Measurements from ENCODE around the gene C6orf163.
"Not testable (repeated sequence)": the region's sequence is repeated elsewhere in the genome, so short reads cannot be mapped to it uniquely, and the experiment has no call there.

Gene C6orf163

DNA sequence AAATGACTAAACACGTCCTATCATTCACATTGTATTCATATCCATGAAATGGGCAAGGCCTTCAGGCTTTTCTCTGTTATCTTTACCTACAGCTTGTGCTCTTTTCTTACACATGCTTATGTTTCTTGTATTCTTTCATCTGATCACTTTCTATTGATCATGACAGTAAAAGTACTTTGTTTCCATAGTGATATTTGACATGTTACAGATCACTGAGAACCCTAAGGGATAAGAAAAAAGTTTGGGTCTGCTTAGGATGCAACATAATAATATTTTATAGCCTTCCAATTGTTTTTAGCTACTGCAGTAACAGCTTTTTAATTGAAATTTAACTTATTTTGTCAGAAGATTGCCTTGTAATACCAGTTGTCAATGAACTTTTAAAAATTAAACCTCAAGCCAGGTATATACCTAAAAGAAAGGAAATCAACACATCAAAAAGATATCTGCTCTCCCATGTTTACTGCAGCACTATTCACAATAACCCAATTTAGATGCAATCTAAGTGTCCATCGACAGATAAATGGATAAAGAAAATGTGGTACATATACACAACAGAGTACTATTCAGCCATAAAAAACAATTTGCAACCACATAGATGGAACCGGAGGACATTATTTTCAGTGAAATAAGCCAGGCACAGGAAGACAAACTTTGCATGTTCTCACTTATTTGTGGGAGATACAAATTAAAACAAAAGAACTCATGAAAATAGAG is 25.2 kb upstream of the C6orf163 start:
- no peak for DNase-seq
- no peak overlapping the region for H3K4me3 ChIP-seq
- intact Hi-C loops (cut with DNase I; ENCODE audit: low total_unique reads): loop anchor here (10.0 kb wide), 1 partner anchor 155 kb away; the partner anchor contains the start of gene SLC35A1
- H3K36me3 ChIP-seq: no peaks in the 10 kb centered on the region
- TF ChIP-seq, protein P1, sequence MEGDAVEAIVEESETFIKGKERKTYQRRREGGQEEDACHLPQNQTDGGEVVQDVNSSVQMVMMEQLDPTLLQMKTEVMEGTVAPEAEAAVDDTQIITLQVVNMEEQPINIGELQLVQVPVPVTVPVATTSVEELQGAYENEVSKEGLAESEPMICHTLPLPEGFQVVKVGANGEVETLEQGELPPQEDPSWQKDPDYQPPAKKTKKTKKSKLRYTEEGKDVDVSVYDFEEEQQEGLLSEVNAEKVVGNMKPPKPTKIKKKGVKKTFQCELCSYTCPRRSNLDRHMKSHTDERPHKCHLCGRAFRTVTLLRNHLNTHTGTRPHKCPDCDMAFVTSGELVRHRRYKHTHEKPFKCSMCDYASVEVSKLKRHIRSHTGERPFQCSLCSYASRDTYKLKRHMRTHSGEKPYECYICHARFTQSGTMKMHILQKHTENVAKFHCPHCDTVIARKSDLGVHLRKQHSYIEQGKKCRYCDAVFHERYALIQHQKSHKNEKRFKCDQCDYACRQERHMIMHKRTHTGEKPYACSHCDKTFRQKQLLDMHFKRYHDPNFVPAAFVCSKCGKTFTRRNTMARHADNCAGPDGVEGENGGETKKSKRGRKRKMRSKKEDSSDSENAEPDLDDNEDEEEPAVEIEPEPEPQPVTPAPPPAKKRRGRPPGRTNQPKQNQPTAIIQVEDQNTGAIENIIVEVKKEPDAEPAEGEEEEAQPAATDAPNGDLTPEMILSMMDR (IDR thresholded peaks at IDR 0.05): no peak
- no peaks in the 10 kb centered on the region for H3K9me3 ChIP-seq
- H3K27ac ChIP-seq: no peak overlapping the region
- peaks cover 0 to 11% (median 2%) of the 10 kb centered on the region in 4 donors for H3K4me1 ChIP-seq
- H3K27me3 ChIP-seq: no peaks in the 10 kb centered on the region

DNA sequence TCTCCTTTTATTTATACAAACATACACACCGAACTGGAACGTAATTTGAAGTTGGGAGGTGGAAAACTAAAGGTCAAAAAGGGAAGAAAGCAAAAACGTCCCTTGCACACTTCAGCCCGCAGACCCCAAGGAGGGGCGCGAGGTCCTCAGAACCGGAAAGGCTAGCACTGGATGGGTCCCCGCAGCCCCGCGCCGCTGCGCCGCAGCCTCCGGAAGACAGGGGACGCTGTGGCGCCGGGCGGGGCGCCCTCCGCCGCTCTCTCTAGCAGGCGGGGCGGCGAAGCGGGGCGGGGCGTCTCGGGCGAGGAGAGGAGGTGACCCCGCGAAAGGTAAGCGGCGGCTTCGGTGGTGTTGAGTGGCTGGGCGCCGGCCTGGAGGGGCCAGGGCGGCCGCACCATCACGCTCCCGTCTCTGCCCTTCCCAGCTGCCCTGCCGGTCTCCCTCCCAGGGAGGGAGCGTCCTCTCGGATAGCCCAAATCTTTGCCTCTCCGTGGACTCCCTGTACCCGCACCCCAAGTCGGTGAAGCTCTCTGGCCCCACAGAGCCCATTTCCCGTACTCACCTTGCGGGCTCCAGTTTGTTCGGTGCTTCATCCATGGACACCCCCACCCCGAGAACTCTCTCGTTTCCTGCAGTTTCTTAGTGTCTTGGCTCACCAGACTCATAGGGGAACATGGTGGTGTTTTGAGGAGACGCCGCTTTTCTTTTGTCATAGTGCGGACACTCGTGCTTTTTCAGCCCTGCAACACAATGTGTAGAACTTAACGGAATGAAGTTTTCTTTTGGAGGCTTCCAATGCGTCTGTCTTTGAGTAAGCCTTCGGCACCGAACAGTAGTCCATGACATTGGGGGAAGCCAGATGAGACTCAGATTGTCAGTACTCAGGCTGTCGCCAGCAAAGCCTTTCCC is 22.1 kb upstream of the C6orf163 start, which contains the start of gene SMIM8:
Gene SMIM8, plus strand, starts transcription at position 285 of the 909 bp plus-strand sequence. CDS start 14,444 bp downstream, outside the sequence.
- Histone ChIP-seq H3K27me3 (no peaks in the 10 kb centered on the region), H3K9me3 (no peaks in the 10 kb centered on the region), H3K4me3 (peak within 1 kb of the TSS; percentile 74 to 82), H3K36me3 (no peaks in the 10 kb centered on the region), H3K4me1 (peaks cover 0 to 11% (median 2%) of the 10 kb centered on the region in 4 donors), H3K27ac (peak within 1 kb of the TSS; percentile 73 to 83)
- DNase-seq: peak; percentile 81 to 87
- intact Hi-C loops (cut with DNase I; ENCODE audit: low total_unique reads): no loop called here
- TF ChIP-seq, protein P1 (IDR thresholded peaks at IDR 0.05): peak; percentile 89 to 99

DNA sequence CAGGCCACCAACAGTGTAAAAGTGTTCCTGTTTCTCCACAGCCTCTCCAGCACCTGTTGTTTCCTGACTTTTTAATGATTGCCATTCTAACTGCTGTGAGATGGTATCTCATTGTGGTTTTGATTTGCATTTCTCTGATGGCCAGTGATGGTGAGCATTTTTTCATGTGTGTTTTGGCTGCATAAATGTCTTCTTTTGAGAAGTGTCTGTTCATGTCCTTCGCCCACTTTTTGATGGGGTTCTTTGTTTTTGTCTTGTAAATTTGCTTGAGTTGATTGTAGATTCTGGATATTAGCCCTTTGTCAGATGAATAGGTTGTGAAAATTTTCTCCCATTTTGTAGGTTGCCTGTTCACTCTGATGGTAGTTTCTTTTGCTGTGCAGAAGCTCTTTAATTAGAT is 20.7 kb upstream of the C6orf163 start:
- peaks cover 0 to 11% (median 2%) of the 10 kb centered on the region in 4 donors for H3K4me1 ChIP-seq
- H3K9me3 ChIP-seq; DNase-seq; intact Hi-C loops (cut with DNase I; ENCODE audit: low total_unique reads); H3K4me3 ChIP-seq; H3K27me3 ChIP-seq; H3K36me3 ChIP-seq; H3K27ac ChIP-seq: not testable (repeated sequence)

DNA sequence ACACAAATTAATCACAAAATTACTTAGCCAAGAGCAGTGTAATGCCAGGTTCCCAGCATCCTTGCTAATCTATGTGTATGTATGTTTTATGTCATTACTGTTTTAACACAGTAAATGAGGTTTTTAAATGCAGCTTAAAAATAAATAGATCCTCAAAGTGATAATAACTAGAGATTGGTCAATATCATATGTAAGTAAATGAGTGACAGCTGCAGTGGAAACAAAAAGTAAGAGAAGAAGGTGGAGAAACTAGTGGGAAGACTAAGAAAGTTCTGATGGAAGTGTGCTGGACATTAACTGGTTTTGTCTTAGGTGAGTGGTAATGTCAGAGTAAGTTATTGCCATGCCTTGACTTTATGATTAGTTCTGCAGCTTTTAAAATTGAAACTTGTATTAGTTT is 13.7 kb upstream of the C6orf163 start:
- Histone ChIP-seq H3K4me1 (peaks cover 0 to 16% (median 0%) of the 10 kb centered on the region in 4 donors), H3K4me3 (no peak overlapping the region), H3K9me3 (no peaks in the 10 kb centered on the region), H3K36me3 (no peaks in the 10 kb centered on the region), H3K27me3 (no peaks in the 10 kb centered on the region), H3K27ac (no peak overlapping the region)
- intact Hi-C loops (cut with DNase I; ENCODE audit: low total_unique reads): no loop called here
- TF ChIP-seq, protein P1 (IDR thresholded peaks at IDR 0.05): no peak
- DNase-seq: no peak

DNA sequence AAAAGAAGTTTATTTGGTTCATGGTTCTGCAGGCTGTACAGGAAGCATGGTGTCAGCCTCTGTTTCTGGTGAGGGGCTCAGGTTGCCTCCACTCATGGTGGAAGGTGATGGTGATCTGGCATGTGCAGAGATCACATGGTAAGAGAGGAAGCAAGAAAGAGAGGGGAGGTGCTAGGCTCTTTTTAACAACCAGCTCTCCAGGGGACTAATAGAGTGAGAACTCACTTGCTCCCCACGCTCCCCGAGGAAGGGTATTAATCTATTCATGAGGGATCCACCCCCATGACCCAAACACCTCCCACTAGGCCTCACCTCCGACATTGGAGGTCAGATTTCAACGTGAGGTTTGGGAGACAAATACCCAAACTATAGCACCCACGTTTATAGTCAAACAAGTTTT is 11.6 kb upstream of the C6orf163 start:
- peaks cover 0 to 16% (median 0%) of the 10 kb centered on the region in 4 donors for H3K4me1 ChIP-seq
- no peaks in the 10 kb centered on the region for H3K9me3 ChIP-seq
- H3K36me3 ChIP-seq: no peaks in the 10 kb centered on the region
- TF ChIP-seq, protein P1 (IDR thresholded peaks at IDR 0.05): no peak
- H3K27ac ChIP-seq: no peak overlapping the region
- no peak for DNase-seq
- H3K4me3 ChIP-seq: no peak overlapping the region
- no peaks in the 10 kb centered on the region for H3K27me3 ChIP-seq
- intact Hi-C loops (cut with DNase I; ENCODE audit: low total_unique reads): no loop called here
